ENCODE results near the gene DTX2.
"Not testable (repeated sequence)": the region's sequence is repeated elsewhere in the genome, so short reads cannot be mapped to it uniquely, and the experiment has no call there.

- TF ChIP-seq FOXM1 (IDR thresholded peaks at IDR 0.05; ENCODE audit: borderline replicate concordance); SP1 (IDR thresholded peaks at IDR 0.05); ZNF384 (IDR thresholded peaks at IDR 0.05); FOXK2 (IDR thresholded peaks at IDR 0.05); BHLHE40 (IDR thresholded peaks at IDR 0.05; ENCODE audit: borderline replicate concordance); SUZ12 (IDR thresholded peaks at IDR 0.05); ELF4 (IDR thresholded peaks at IDR 0.05); PKNOX1 (IDR thresholded peaks at IDR 0.05); TARDBP (IDR thresholded peaks at IDR 0.05); HDGF (IDR thresholded peaks at IDR 0.05; ENCODE audit: borderline replicate concordance); LEF1 (IDR thresholded peaks at IDR 0.05; ENCODE audit: borderline replicate concordance): not testable (repeated sequence)
These were observed 43.0 kb downstream of the DTX2 start for GRCh38 chr7:76504351-76505167.
